Measurements from ENCODE around the gene LAPTM5. TPM values are rescaled to one million over a fixed set of nuclear protein-coding genes. Genes with fewer than 3 reads are reported as not detected.
"Not testable (repeated sequence)": the region's sequence is repeated elsewhere in the genome, so short reads cannot be mapped to it uniquely, and the experiment has no call there.

Gene LAPTM5
- total and polyA plus RNA-seq, 2 donors = 88.6 to 364 TPM

DNA sequence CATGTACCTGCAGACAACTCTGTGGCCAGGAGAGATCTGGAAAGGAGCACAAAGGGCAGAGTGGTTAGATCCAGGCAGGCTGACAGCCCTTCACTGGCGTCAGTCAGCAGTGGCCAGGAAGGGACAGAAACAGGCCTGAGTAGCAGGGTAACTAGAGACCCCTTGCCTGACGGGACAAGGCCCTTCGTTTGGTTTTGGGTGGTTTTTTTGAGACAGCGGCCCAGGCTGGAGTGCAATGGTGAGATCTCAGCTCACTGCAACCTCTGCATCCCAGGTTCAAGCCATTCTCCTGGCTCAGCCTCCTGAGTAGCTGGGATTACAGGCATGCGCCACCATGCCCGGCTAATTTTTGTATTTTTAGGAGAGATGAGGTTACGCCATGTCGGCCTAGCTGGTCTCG, 69.1 kb downstream of the LAPTM5 start:
- WGBS = 91% methylated on average over 9 of the region's 9 CpGs
- H3K9me3 ChIP-seq (ENCODE audit: control insufficient read depth in 2 of 2, insufficient read depth in 1 of 2, low read length in 1 of 2); H3K27ac ChIP-seq (ENCODE audit: low read depth in 1 of 2, low read length in 1 of 2); DNase-seq (ENCODE audit: low read depth in 6 of 9, low spot score in 9 of 9); H3K4me3 ChIP-seq (ENCODE audit: low read length in 2 of 2); H3K36me3 ChIP-seq (ENCODE audit: control insufficient read depth in 2 of 2, insufficient read depth in 2 of 2, low read length in 1 of 2); H3K4me1 ChIP-seq (ENCODE audit: control insufficient read depth in 2 of 2, insufficient read depth in 2 of 2, low read length in 2 of 2): not testable (repeated sequence)
- H3K27me3 ChIP-seq (ENCODE audit: control insufficient read depth in 2 of 2, insufficient read depth in 1 of 2, low read length in 1 of 2) = peaks cover 21 to 56% of the 10 kb centered on the region in 2 donors

DNA sequence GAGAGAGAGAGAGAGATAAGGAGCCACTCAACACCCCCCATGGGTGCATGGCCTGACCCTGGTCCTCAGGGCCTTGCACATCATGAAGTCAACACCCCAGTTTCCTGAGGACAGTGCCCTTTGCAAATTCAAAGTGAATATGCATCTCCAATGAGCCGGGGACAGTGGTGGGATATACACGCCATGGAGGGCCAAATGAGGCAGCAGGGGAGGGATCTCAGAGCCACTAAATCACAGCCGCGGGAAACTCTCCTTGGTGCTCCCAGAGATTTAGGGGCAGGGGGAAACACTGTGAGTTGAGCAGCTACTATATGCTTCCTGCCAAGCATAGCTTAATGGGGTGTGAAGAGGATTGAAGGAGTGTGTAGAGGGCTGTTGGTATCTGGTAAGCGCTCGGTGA, 69.7 kb downstream of the LAPTM5 start:
- Histone ChIP-seq H3K4me3 (ENCODE audit: low read length in 2 of 2) (no peak overlapping the region), H3K36me3 (ENCODE audit: control insufficient read depth in 2 of 2, insufficient read depth in 2 of 2, low read length in 1 of 2) (no peaks in the 10 kb centered on the region), H3K27me3 (ENCODE audit: control insufficient read depth in 2 of 2, insufficient read depth in 1 of 2, low read length in 1 of 2) (peaks cover 24 to 61% of the 10 kb centered on the region in 2 donors), H3K9me3 (ENCODE audit: control insufficient read depth in 2 of 2, insufficient read depth in 1 of 2, low read length in 1 of 2) (no peaks in the 10 kb centered on the region), H3K4me1 (ENCODE audit: control insufficient read depth in 2 of 2, insufficient read depth in 2 of 2, low read length in 2 of 2) (no peaks in the 10 kb centered on the region), H3K27ac (ENCODE audit: low read depth in 1 of 2, low read length in 1 of 2) (no peak overlapping the region)
- no peak for DNase-seq (ENCODE audit: low read depth in 6 of 9, low spot score in 9 of 9)
- 95% methylated on average over 6 of the region's 6 CpGs for WGBS

DNA sequence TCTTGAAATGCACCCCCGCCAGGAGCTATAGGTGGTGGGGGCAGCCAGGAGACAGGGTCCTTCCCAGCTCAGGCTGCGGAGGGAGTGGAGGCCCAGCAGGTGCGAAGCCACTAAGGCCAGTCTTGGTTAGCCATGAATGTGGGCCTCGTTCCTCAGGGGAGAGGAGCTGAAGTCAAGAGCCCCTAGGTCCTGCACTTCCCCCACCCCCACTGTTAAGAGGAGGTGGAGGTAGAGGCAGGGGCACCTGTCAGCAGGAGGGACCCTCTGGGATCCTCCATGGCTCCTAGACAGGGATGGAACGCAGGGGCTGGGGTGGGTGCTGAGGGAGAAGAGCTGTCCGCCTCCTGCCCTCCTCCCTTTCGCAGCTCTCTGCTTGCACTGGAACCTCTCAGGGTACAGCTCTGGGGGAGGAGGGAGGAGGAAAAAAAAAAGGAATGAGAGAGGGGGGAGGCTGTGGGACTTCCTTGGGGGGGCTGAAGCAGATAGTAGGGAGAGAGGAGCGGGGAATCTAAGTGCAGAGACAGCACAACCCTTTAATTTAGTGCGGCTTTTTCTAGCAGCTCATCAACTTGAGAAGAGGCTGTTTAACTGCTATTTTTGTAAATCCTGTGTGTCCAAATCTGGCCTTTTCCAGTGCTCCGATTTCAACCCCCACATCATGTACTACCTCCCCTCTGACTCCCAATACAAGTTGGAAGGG, 71.2 kb downstream of the LAPTM5 start:
- Histone ChIP-seq H3K27me3 (ENCODE audit: control insufficient read depth in 2 of 2, insufficient read depth in 1 of 2, low read length in 1 of 2) (peaks cover 27 to 63% of the 10 kb centered on the region in 2 donors), H3K36me3 (ENCODE audit: control insufficient read depth in 2 of 2, insufficient read depth in 2 of 2, low read length in 1 of 2) (no peaks in the 10 kb centered on the region), H3K9me3 (ENCODE audit: control insufficient read depth in 2 of 2, insufficient read depth in 1 of 2, low read length in 1 of 2) (no peaks in the 10 kb centered on the region), H3K27ac (ENCODE audit: low read depth in 1 of 2, low read length in 1 of 2) (no peak overlapping the region), H3K4me1 (ENCODE audit: control insufficient read depth in 2 of 2, insufficient read depth in 2 of 2, low read length in 2 of 2) (no peaks in the 10 kb centered on the region), H3K4me3 (ENCODE audit: low read length in 2 of 2) (no peak overlapping the region)
- 65% methylated on average over 10 of the region's 10 CpGs for WGBS
- DNase-seq (ENCODE audit: low read depth in 6 of 9, low spot score in 9 of 9) = no peak

DNA sequence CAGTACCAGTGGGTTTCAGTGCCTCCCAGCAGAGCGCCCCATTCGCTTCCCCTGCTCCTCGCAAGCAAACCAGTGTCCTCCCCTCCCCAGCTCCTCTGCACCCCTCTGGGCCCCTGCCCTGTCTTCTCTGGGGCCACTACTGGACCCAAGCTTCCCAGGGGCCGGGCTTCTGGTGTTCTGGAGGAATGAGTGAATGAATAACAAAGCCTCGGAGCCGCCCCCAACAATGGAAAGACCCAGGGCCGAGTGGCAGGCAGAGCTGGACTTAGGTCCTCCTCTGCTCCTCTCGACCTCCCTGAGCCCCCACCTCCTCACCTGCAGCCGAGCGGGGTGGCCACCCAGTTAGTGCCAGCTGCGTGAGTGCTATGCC, 71.8 kb downstream of the LAPTM5 start:
- Histone ChIP-seq H3K9me3 (ENCODE audit: control insufficient read depth in 2 of 2, insufficient read depth in 1 of 2, low read length in 1 of 2) (no peaks in the 10 kb centered on the region), H3K4me1 (ENCODE audit: control insufficient read depth in 2 of 2, insufficient read depth in 2 of 2, low read length in 2 of 2) (no peaks in the 10 kb centered on the region), H3K27me3 (ENCODE audit: control insufficient read depth in 2 of 2, insufficient read depth in 1 of 2, low read length in 1 of 2) (peaks cover 27 to 63% of the 10 kb centered on the region in 2 donors), H3K4me3 (ENCODE audit: low read length in 2 of 2) (no peak overlapping the region), H3K36me3 (ENCODE audit: control insufficient read depth in 2 of 2, insufficient read depth in 2 of 2, low read length in 1 of 2) (no peaks in the 10 kb centered on the region), H3K27ac (ENCODE audit: low read depth in 1 of 2, low read length in 1 of 2) (no peak overlapping the region)
- DNase-seq (ENCODE audit: low read depth in 6 of 9, low spot score in 9 of 9) = no peak
- 28% methylated on average over 11 of the region's 11 CpGs for WGBS

DNA sequence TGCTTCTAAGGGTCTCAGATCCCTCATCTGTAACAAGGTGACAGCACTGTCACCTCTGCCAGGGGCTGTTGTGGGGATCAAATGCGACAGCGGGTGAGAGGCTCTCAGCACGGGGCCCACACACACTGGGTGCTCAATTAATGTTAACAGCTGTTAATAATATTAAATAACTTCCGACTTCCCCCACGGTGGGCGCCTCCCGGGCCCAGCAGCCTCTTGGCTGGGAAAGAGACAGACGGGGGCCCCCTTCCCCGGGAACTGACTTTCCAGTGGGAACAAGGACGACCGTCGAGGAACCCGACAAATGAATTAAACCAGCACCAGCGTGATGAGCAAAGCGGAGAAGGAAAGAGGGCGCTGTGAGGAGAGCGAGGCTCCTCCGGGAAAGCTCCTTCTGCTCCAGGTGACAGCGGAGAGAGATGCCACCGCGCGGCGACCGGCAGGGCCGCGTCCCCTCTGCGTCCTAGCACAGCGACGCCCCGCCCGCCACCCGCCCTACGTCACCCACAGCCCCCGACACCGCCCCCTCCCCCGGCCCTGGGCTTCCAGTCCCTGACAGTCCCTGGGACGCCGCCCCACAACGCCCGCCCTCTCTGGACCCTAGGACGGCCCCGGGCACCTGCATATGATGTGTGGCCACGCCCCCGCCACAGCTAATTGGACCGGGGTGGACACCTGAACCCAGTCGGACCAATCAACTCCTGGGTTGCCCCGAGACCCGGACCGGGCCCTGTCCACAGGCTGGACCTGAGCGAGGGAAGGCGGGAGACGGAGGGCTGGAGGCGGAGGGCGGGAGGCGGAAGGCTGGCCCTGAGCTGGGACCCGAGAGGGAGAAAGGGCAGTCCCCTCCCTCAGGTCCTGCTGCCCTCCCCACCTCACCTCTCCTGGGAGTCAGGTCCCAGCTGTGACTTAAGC, 72.4 kb downstream of the LAPTM5 start:
- H3K27ac ChIP-seq (ENCODE audit: low read depth in 1 of 2, low read length in 1 of 2) = no peak overlapping the region
- no peaks in the 10 kb centered on the region for H3K4me1 ChIP-seq (ENCODE audit: control insufficient read depth in 2 of 2, insufficient read depth in 2 of 2, low read length in 2 of 2)
- WGBS = 12% methylated on average over 56 of the region's 56 CpGs
- no peak overlapping the region for H3K4me3 ChIP-seq (ENCODE audit: low read length in 2 of 2)
- no peaks in the 10 kb centered on the region for H3K36me3 ChIP-seq (ENCODE audit: control insufficient read depth in 2 of 2, insufficient read depth in 2 of 2, low read length in 1 of 2)
- H3K9me3 ChIP-seq (ENCODE audit: control insufficient read depth in 2 of 2, insufficient read depth in 1 of 2, low read length in 1 of 2) = peaks cover 0 to 5% of the 10 kb centered on the region in 2 donors
- H3K27me3 ChIP-seq (ENCODE audit: control insufficient read depth in 2 of 2, insufficient read depth in 1 of 2, low read length in 1 of 2) = peaks cover 27 to 61% of the 10 kb centered on the region in 2 donors
- DNase-seq (ENCODE audit: low read depth in 6 of 9, low spot score in 9 of 9) = no peak

DNA sequence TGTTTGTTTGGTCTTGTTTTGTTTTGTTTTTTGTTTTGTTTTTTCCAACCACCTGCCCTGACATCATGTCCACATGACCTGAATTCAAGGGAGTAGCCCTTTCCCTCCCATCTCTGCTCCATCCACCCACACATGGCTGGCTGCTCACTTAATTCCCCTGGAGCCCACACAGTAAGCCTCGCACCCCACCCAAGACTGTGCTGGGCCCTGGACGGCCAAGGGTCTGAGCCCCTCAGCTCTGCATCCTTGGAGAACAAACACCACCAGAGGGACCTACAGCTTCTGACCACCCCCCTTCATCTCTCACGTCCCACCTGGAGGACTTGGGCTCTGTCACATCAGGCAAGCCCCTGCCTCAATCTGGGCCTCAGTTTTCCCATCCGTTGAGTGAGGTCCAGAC, 73.3 kb downstream of the LAPTM5 start:
- WGBS = 90% methylated on average over 4 of the region's 4 CpGs
- H3K27ac ChIP-seq (ENCODE audit: low read depth in 1 of 2, low read length in 1 of 2) = no peak overlapping the region
- no peak overlapping the region for H3K4me3 ChIP-seq (ENCODE audit: low read length in 2 of 2)
- H3K4me1 ChIP-seq (ENCODE audit: control insufficient read depth in 2 of 2, insufficient read depth in 2 of 2, low read length in 2 of 2) = no peaks in the 10 kb centered on the region
- H3K9me3 ChIP-seq (ENCODE audit: control insufficient read depth in 2 of 2, insufficient read depth in 1 of 2, low read length in 1 of 2) = peaks cover 0 to 14% of the 10 kb centered on the region in 2 donors
- H3K36me3 ChIP-seq (ENCODE audit: control insufficient read depth in 2 of 2, insufficient read depth in 2 of 2, low read length in 1 of 2) = no peaks in the 10 kb centered on the region
- peaks cover 27 to 58% of the 10 kb centered on the region in 2 donors for H3K27me3 ChIP-seq (ENCODE audit: control insufficient read depth in 2 of 2, insufficient read depth in 1 of 2, low read length in 1 of 2)
- no peak for DNase-seq (ENCODE audit: low read depth in 6 of 9, low spot score in 9 of 9)

DNA sequence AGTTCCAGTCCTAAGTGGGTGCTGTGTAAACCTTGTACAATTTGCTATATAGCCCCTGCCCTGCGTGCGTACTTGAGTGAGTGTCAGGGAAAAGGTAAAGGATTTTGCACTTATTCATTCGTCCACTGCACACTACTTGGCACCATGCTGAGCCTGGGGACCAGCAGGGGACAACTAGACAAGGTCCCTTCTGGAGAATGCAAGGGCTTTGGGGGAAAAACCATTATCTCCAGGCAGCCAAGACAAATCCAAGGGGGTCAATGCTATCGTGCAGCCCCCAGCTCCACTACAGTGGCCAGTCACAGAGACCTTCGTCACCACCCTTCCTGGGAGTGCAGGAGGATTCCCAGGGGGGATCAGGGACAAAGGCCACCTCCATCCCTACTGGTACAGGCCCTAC, 73.9 kb downstream of the LAPTM5 start:
- Histone ChIP-seq H3K36me3 (ENCODE audit: control insufficient read depth in 2 of 2, insufficient read depth in 2 of 2, low read length in 1 of 2) (no peaks in the 10 kb centered on the region), H3K27ac (ENCODE audit: low read depth in 1 of 2, low read length in 1 of 2) (no peak overlapping the region), H3K4me1 (ENCODE audit: control insufficient read depth in 2 of 2, insufficient read depth in 2 of 2, low read length in 2 of 2) (no peaks in the 10 kb centered on the region), H3K27me3 (ENCODE audit: control insufficient read depth in 2 of 2, insufficient read depth in 1 of 2, low read length in 1 of 2) (peaks cover 27 to 58% of the 10 kb centered on the region in 2 donors), H3K9me3 (ENCODE audit: control insufficient read depth in 2 of 2, insufficient read depth in 1 of 2, low read length in 1 of 2) (peaks cover 0 to 17% of the 10 kb centered on the region in 2 donors), H3K4me3 (ENCODE audit: low read length in 2 of 2) (no peak overlapping the region)
- DNase-seq (ENCODE audit: low read depth in 6 of 9, low spot score in 9 of 9) = no peak
- 81% methylated on average over 5 of the region's 5 CpGs for WGBS
